Colonic mucosa (tissue), 4 donors: Measurements from ENCODE around the gene PLEKHG5. TPM values are rescaled to one million over a fixed set of nuclear protein-coding genes. Genes with fewer than 3 reads are reported as not detected.

Source experiments
- DNase-seq: peaks from one replicate; pipeline ENCODE4 v3.0.0-alpha.2; 2020
- H3K27ac ChIP-seq: fragments of 200-600 bp; one replicate; pipeline ENCODE4 v1.8.0; 2021
- H3K27me3 ChIP-seq: fragments of 200-600 bp; one replicate; pipeline ENCODE4 v1.8.0; 2021
- H3K36me3 ChIP-seq: fragments of 200-600 bp; one replicate; pipeline ENCODE4 v1.8.0; 2021
- H3K4me1 ChIP-seq: fragments of 200-600 bp; one replicate; pipeline ENCODE4 v1.8.0; 2021; ENCODE audit warnings: mild to moderate bottlenecking
- H3K4me3 ChIP-seq: fragments of 200-600 bp; one replicate; pipeline ENCODE4 v1.8.0; 2021
- H3K9ac ChIP-seq, 2 donors: one replicate each; pipeline ENCODE4 v1.7.0; 2013; ENCODE audit warnings: control low read depth in 2 of 2, low read depth in 2 of 2, low read length in 2 of 2
- H3K9me3 ChIP-seq: fragments of 200-600 bp; one replicate; pipeline ENCODE4 v1.8.0; 2021
- intact Hi-C: fragments of 100-400 bp; cut with DNase I; formaldehyde crosslinking; loops from one replicate; pipeline ENCODE4 v1.14.1; 2022
- total RNA-seq, 2 donors: library from RNA; stranded (reverse); fragmentation: NEBNext Ultra II Directional in 1 of 2; extraction: Animal tissue kit (Norgen Biotek cat#: 25700) in 1 of 2; gene quantifications; one replicate each; pipeline ENCODE4 v1.2.1, GENCODE V29; 2021
- TF ChIP-seq, protein P1 (sequence below): fragments of 200-600 bp; IDR thresholded peaks from one replicate; pipeline ENCODE4 v1.8.0; 2022; ENCODE audit warnings: antibody characterized with exemption, mild to moderate bottlenecking
- donor health status: healthy.
- donor health status: DM: no; HTN: no; CAD: no.
- donor health status: DM: no; HTN: no; CAD: no.

The PLEKHG5 gene
- total RNA-seq, 2 donors from 2014 or later, result 13.9 to 19.6 TPM

DNA sequence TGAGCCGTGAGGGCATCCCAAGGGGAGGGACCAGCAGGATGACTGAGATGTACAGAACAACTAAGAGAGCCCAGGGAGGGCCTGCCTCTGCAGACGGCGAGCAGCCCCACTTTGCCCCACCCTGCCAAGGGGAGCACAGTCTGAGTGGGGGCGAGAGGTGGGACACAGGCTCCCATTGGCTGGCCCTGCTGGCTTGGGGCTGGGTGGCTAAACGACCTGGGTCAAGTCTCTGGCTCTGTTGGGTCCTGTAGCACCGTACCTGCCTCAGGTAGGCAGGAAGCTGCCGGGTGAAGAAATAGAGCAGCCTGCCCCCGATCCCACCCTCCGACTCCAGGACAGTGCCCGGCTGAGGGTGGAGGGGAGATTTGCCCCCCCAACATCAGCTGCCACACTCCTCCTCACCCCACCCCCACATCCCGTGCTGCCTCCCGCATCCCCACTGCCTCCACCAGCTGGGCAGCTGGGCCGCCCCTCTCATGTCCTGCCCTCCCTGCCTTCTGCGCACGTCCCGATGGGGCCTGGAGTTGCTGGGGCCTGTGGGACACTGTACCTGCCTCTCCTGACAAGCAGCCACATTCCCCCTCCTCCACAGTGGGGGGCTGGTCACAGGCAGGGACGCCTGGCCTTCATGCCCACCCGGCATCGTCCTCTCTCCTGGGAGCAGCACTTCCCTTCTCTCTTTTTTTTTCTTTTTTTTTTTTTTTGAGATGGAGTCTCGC lies 12.6 kb upstream of the PLEKHG5 start:
- Histone ChIP-seq H3K27me3 (no peaks in the 10 kb centered on the region), H3K4me1 (no peaks in the 10 kb centered on the region), H3K9me3 (no peaks in the 10 kb centered on the region), H3K9ac (no peak overlapping the region), H3K27ac (no peak overlapping the region), H3K4me3 (no peak overlapping the region), H3K36me3 (no peaks in the 10 kb centered on the region)
- DNase-seq, result no peak
- intact Hi-C loops, result no loop called here
- TF ChIP-seq, protein P1, sequence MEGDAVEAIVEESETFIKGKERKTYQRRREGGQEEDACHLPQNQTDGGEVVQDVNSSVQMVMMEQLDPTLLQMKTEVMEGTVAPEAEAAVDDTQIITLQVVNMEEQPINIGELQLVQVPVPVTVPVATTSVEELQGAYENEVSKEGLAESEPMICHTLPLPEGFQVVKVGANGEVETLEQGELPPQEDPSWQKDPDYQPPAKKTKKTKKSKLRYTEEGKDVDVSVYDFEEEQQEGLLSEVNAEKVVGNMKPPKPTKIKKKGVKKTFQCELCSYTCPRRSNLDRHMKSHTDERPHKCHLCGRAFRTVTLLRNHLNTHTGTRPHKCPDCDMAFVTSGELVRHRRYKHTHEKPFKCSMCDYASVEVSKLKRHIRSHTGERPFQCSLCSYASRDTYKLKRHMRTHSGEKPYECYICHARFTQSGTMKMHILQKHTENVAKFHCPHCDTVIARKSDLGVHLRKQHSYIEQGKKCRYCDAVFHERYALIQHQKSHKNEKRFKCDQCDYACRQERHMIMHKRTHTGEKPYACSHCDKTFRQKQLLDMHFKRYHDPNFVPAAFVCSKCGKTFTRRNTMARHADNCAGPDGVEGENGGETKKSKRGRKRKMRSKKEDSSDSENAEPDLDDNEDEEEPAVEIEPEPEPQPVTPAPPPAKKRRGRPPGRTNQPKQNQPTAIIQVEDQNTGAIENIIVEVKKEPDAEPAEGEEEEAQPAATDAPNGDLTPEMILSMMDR, result no peak

- Histone ChIP-seq H3K27me3 (peaks cover 7% of the 10 kb centered on the region), H3K36me3 (no peaks in the 10 kb centered on the region), H3K9me3 (no peaks in the 10 kb centered on the region), H3K4me3 (no peak overlapping the region), H3K27ac (no peak overlapping the region), H3K4me1 (no peaks in the 10 kb centered on the region), H3K9ac (no peak overlapping the region)
- DNase-seq, result no peak
- intact Hi-C loops, result no loop called here
- TF ChIP-seq, protein P1, result no peak
Measured at GRCh38 chr1:6502000-6502891, 10.8 kb upstream of the PLEKHG5 start.

- H3K36me3 ChIP-seq, result no peaks in the 10 kb centered on the region
- peaks cover 12% of the 10 kb centered on the region for H3K27me3 ChIP-seq
- no peak overlapping the region for H3K27ac ChIP-seq
- no peak overlapping the region for H3K9ac ChIP-seq
- DNase-seq, result no peak
- intact Hi-C loops, result no loop called here
- no peaks in the 10 kb centered on the region for H3K9me3 ChIP-seq
- TF ChIP-seq, protein P1, result no peak
- no peak overlapping the region for H3K4me3 ChIP-seq
- H3K4me1 ChIP-seq, result no peaks in the 10 kb centered on the region
Measured at GRCh38 chr1:6501279-6501813, 9.9 kb upstream of the PLEKHG5 start.

DNA sequence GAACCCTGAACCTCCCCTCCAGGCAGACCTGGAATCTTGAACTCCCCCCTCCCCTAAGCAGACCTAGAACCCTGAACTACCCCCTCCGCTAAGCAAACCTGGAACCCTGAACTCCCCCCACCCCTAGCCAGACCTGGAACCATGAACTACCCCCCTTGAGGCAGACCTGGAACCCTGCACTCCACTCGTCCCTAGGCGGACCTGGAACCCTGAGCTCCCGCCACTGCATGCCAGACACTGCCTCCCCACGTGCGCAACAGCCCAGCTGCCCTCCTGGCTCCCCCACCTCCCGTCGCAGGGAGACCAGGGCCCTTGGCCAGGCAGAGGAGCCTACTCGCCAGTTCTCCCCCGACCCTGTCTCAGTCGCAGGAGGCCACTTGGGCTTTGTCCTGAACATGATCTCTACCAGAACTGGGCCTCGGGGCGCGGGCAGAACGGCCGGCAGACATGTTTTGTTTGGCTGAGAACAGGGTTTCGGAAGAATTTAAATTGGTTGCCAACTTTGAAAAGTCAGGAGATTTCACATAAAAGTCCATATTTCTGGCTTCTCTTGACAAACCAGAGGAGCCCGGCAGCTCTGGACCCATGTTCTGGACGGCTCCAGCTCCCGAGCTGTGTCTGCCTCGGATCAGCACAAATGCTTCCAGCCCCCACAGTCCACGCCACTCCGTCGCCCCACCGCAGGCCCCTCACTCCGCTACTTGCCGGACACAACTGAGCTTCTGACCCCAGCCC lies 9.2 kb upstream of the PLEKHG5 start:
- intact Hi-C loops, result no loop called here
- DNase-seq, result no peak
- TF ChIP-seq, protein P1, result no peak
- Histone ChIP-seq H3K4me1 (no peaks in the 10 kb centered on the region), H3K27ac (no peak overlapping the region), H3K27me3 (peaks cover 12% of the 10 kb centered on the region), H3K4me3 (no peak overlapping the region), H3K9me3 (no peaks in the 10 kb centered on the region), H3K9ac (no peak overlapping the region), H3K36me3 (no peaks in the 10 kb centered on the region)

GRCh38 chr1:6499296-6499695 lies 7.8 kb upstream of the PLEKHG5 start:
- no peaks in the 10 kb centered on the region for H3K9me3 ChIP-seq
- no peak overlapping the region for H3K4me3 ChIP-seq
- DNase-seq, result no peak
- H3K27ac ChIP-seq, result no peak overlapping the region
- no peaks in the 10 kb centered on the region for H3K4me1 ChIP-seq
- no peaks in the 10 kb centered on the region for H3K36me3 ChIP-seq
- peaks cover 12% of the 10 kb centered on the region for H3K27me3 ChIP-seq
- no peak overlapping the region for H3K9ac ChIP-seq
- TF ChIP-seq, protein P1, result no peak
- intact Hi-C loops, result no loop called here
